HCT116 (cell line): ENCODE data around the gene SYNJ2. TPM values are rescaled to one million over a fixed set of nuclear protein-coding genes. Genes with fewer than 3 reads are reported as not detected.

Source experiments
- ATAC-seq: fragments of 200-7000 bp; cut with Tn5 transposase; 2 replicates; pipeline ENCODE4 v1.9.1; 2020; ENCODE audit warnings: mild to moderate bottlenecking, moderate library complexity
- BruUV-seq: library from RNA; stranded (reverse); fragments of 400-500 nt; replicated peaks from 2 replicates; lab custom pipeline; 2021; lab: Mats Ljungman, UMichigan
- CTCF ChIA-PET: fragments of 300-600 bp; sonication (Branson Sonifier 250); formaldehyde crosslinking; loops from one replicate; lab custom pipeline; 2021; ENCODE audit warnings: antibody characterized with exemption; lab: Charles Lee
- POLR2A ChIA-PET: fragments of 300-600, 350-600 bp; sonication (Branson Sonifier 250); formaldehyde crosslinking; loops from one replicate; lab custom pipeline; 2021; ENCODE audit warnings: antibody characterized with exemption; lab: Charles Lee
- RAD21 ChIA-PET, 2 experiments: fragments of 300-600 bp; sonication (Branson Sonifier 250); formaldehyde crosslinking; loops; one replicate each; lab custom pipeline; 2023; ENCODE audit warnings: low total read pairs in 2 of 2; ENCODE audit not compliant: uncharacterized antibody in 2 of 2, unreplicated experiment in 2 of 2, low non-redundant PET in 1 of 2; lab: Charles Lee
- DNase-seq: peaks from one replicate; pipeline ENCODE4 v3.0.0-alpha.2; 2010; ENCODE audit warnings: low read depth, low spot score
- H2AFZ ChIP-seq: fragments of 200-600 bp; shearing (Covaris generic), sonication (generic); 2 replicates; pipeline ENCODE4 v1.6.1; 2017; ENCODE audit warnings: low read depth, mixed run types, mixed read lengths, antibody characterized with exemption, low read length; ENCODE audit not compliant: poor library complexity, severe bottlenecking
- H3K27ac ChIP-seq: 2 replicates; pipeline ENCODE4 v1.5.1; 2012; ENCODE audit warnings: low read depth, low read length
- H3K27me3 ChIP-seq: fragments of 200-600 bp; sonication (generic); 2 replicates; pipeline ENCODE4 v1.6.1; 2016; ENCODE audit warnings: mixed run types, low read length, mixed read lengths; ENCODE audit not compliant: insufficient read depth
- H3K36me3 ChIP-seq, 2 experiments: fragments of 200-500 bp in 1 of 2; fragments of 200-600 bp in 1 of 2; sonication (Bioruptor generic) in 1 of 2; sonication (generic) in 1 of 2; 2 replicates each; pipeline versions ENCODE4 v1.5.1 to v1.6.1; 2014 to 2016; ENCODE audit warnings: low read length in 2 of 2, inconsistent platforms in 1 of 2, mixed read lengths in 1 of 2, mixed run types in 1 of 2; ENCODE audit not compliant: insufficient read depth in 2 of 2, control insufficient read depth in 1 of 2
- H3K4me1 ChIP-seq, 2 experiments: fragments of 200-600 bp in 1 of 2; sonication (generic) in 1 of 2; 2 replicates each; pipeline versions ENCODE4 v1.5.1 to v1.6.1; 2012 to 2017; ENCODE audit warnings: low read length in 2 of 2, inconsistent platforms in 1 of 2, mild to moderate bottlenecking in 1 of 2, mixed read lengths in 1 of 2, mixed run types in 1 of 2, moderate library complexity in 1 of 2; ENCODE audit not compliant: insufficient read depth in 2 of 2, control insufficient read depth in 1 of 2
- H3K4me2 ChIP-seq: fragments of 200-600 bp; sonication (generic); 2 replicates; pipeline ENCODE4 v1.6.1; 2017; ENCODE audit warnings: mixed run types, low read length, mixed read lengths
- H3K4me3 ChIP-seq, 2 experiments: fragments of 200-600 bp in 1 of 2; sonication (generic) in 1 of 2; replicated peaks in 1 of 2; 2 replicates each; pipeline ENCODE4 v1.5.1; 2011 to 2016; ENCODE audit warnings: low read length in 2 of 2, control low read depth in 1 of 2, low read depth in 1 of 2, mild to moderate bottlenecking in 1 of 2, mixed read lengths in 1 of 2, mixed run types in 1 of 2
- H3K79me2 ChIP-seq: fragments of 200-600 bp; sonication (generic); 2 replicates; pipeline ENCODE4 v1.6.1; 2017; ENCODE audit warnings: mild to moderate bottlenecking, mixed run types, low read length, moderate library complexity, mixed read lengths; ENCODE audit not compliant: insufficient read depth
- H3K9ac ChIP-seq: fragments of 200-600 bp; sonication (generic); 2 replicates; pipeline ENCODE4 v1.6.1; 2016; ENCODE audit warnings: low read length, mixed read lengths
- H3K9me2 ChIP-seq: fragments of 200-600 bp; sonication (generic), shearing (Covaris generic); 2 replicates; pipeline ENCODE4 v1.6.1; 2017; ENCODE audit warnings: mixed run types, mild to moderate bottlenecking, moderate library complexity; ENCODE audit not compliant: insufficient read depth
- H3K9me3 ChIP-seq, 2 experiments: fragments of 200-500 bp in 1 of 2; fragments of 200-600 bp in 1 of 2; sonication (Bioruptor generic) in 1 of 2; sonication (generic) in 1 of 2; 2 replicates each; pipeline ENCODE4 v1.6.1; 2014 to 2017; ENCODE audit warnings: low read length in 2 of 2, mixed read lengths in 2 of 2, inconsistent platforms in 1 of 2, low read depth in 1 of 2, mild to moderate bottlenecking in 1 of 2, mixed run types in 1 of 2, moderate library complexity in 1 of 2; ENCODE audit not compliant: control insufficient read depth in 1 of 2, insufficient read depth in 1 of 2
- H4K20me1 ChIP-seq: fragments of 200-600 bp; sonication (generic), shearing (Covaris generic); 2 replicates; pipeline ENCODE4 v1.6.1; 2017; ENCODE audit warnings: mixed run types, mild to moderate bottlenecking, moderate library complexity; ENCODE audit not compliant: insufficient read depth
- CBX3 ChIP-seq: IDR thresholded peaks from 2 replicates; pipeline ENCODE4 v1.6.1; 2012; ENCODE audit warnings: low read depth
- CEBPB ChIP-seq: IDR thresholded peaks from 2 replicates; pipeline ENCODE4 v1.6.1; 2012; ENCODE audit warnings: low read depth
- EGR1 ChIP-seq: IDR thresholded peaks from 2 replicates; pipeline ENCODE4 v1.6.1; 2012; ENCODE audit warnings: low read depth
- EZH2 ChIP-seq: fragments of 200-600 bp; sonication (generic); IDR thresholded peaks from 2 replicates; pipeline ENCODE4 v1.6.1; 2017; ENCODE audit warnings: antibody characterized with exemption, mixed run types
- EZH2phosphoT487 ChIP-seq: fragments of 200-600 bp; IDR thresholded peaks from 2 replicates; pipeline ENCODE4 v1.6.1; 2018; ENCODE audit warnings: antibody characterized with exemption, borderline replicate concordance
- FOSL1 ChIP-seq: IDR thresholded peaks from 2 replicates; pipeline ENCODE4 v1.6.1; 2012; ENCODE audit warnings: low read depth
- JUND ChIP-seq: IDR thresholded peaks from 2 replicates; pipeline ENCODE4 v1.6.1; 2012
- MAX ChIP-seq: IDR thresholded peaks from 2 replicates; pipeline ENCODE4 v1.6.1; 2012
- POLR2A ChIP-seq: IDR thresholded peaks from 2 replicates; pipeline ENCODE4 v1.7.0; 2011; ENCODE audit warnings: borderline replicate concordance; ENCODE audit not compliant: insufficient read depth, insufficient read length; ENCODE audit errors: extremely low read depth
- POLR2AphosphoS5 ChIP-seq: IDR thresholded peaks from 2 replicates; pipeline ENCODE4 v1.6.1; 2011; ENCODE audit warnings: mild to moderate bottlenecking, low read depth, low read length, moderate library complexity
- SIN3A ChIP-seq: IDR thresholded peaks from 2 replicates; pipeline ENCODE4 v1.6.1; 2012; ENCODE audit warnings: low read depth
- SP1 ChIP-seq: IDR thresholded peaks from 2 replicates; pipeline ENCODE4 v1.6.1; 2012; ENCODE audit warnings: low read depth
- SRF ChIP-seq: IDR thresholded peaks from 2 replicates; pipeline ENCODE4 v1.6.1; 2012; ENCODE audit warnings: low read depth
- TCF7L2 ChIP-seq: IDR thresholded peaks from 2 replicates; pipeline ENCODE4 v1.7.0; 2011; ENCODE audit warnings: borderline replicate concordance, inconsistent platforms; ENCODE audit not compliant: insufficient read depth, insufficient read length; ENCODE audit errors: extremely low read depth
- ZBTB33 ChIP-seq: IDR thresholded peaks from 2 replicates; pipeline ENCODE4 v1.6.1; 2011; ENCODE audit warnings: mild to moderate bottlenecking, low read length, moderate library complexity; ENCODE audit not compliant: insufficient replicate concordance; ENCODE audit errors: extremely low read depth
- ZNF274 ChIP-seq: fragments of 200-500 bp; sonication (Bioruptor generic); IDR thresholded peaks from 2 replicates; pipeline ENCODE4 v1.6.1; 2014; ENCODE audit warnings: mild to moderate bottlenecking, low read depth, low read length, inconsistent platforms
- intact Hi-C: fragments of 100-400 bp; cut with micrococcal nuclease; formaldehyde crosslinking; loops from 2 replicates; pipeline ENCODE4 v1.10.0; 2022
- total RNA-seq: library from RNA; stranded (reverse); gene quantifications from one replicate; pipeline ENCODE4 v1.2.1, GENCODE V29; 2021; ENCODE audit not compliant: unreplicated experiment
- TF ChIP-seq, protein P1 (sequence below): IDR thresholded peaks from 2 replicates; pipeline ENCODE4 v1.6.1; 2012; ENCODE audit warnings: low read depth

The SYNJ2 gene
- total RNA-seq, 1 experiment from 2014 or later = 23.9 TPM

DNA sequence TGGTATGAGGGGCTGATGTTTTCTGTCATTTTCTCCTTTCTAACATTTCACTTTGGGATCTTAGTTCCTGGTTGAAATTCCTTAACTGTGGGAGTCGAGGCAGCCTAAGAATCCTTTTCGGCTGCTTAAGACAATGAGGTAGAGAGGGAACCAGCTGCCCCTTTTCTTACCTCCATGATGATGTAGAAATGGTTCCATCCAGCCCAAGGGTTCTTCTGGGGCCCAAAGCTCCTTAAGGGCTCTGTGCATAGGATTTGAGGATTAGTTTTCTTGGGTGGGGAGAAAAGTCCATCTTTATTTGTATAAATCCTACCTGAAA is 33.5 kb downstream of the SYNJ2 start:
- H3K4me1 ChIP-seq = no peaks in the 10 kb centered on the region; a peak in 2 of 4 replicates
- H3K9ac ChIP-seq = no peak overlapping the region
- no peak overlapping the region for H3K4me3 ChIP-seq
- intact Hi-C loops = no loop called here
- POLR2A ChIA-PET = no interaction called here
- ATAC-seq (no peak), DNase-seq (no peak)
- H3K4me2 ChIP-seq = no peak overlapping the region
- CTCF ChIA-PET = interaction anchor here (1.0 kb wide), 1 partner anchor 57 kb away, joined by 3 read pairs; no protein-coding TSS in a partner anchor
- peaks cover 44% of the 10 kb centered on the region for H3K79me2 ChIP-seq
- RAD21 ChIA-PET = no interaction called here
- BruUV-seq = no TSS peak
- H3K27ac ChIP-seq = no peak overlapping the region
- H3K27me3 ChIP-seq = no peaks in the 10 kb centered on the region
- no peak overlapping the region for H2AFZ ChIP-seq
- H3K9me2 ChIP-seq = no peaks in the 10 kb centered on the region
- H3K9me3 ChIP-seq = no peaks in the 10 kb centered on the region
- H4K20me1 ChIP-seq = no peaks in the 10 kb centered on the region
- TF ChIP-seq ZBTB33 = no peak
- no peak for TF ChIP-seq EZH2phosphoT487
- TF ChIP-seq EZH2 = no peak
- TF ChIP-seq, protein P1, sequence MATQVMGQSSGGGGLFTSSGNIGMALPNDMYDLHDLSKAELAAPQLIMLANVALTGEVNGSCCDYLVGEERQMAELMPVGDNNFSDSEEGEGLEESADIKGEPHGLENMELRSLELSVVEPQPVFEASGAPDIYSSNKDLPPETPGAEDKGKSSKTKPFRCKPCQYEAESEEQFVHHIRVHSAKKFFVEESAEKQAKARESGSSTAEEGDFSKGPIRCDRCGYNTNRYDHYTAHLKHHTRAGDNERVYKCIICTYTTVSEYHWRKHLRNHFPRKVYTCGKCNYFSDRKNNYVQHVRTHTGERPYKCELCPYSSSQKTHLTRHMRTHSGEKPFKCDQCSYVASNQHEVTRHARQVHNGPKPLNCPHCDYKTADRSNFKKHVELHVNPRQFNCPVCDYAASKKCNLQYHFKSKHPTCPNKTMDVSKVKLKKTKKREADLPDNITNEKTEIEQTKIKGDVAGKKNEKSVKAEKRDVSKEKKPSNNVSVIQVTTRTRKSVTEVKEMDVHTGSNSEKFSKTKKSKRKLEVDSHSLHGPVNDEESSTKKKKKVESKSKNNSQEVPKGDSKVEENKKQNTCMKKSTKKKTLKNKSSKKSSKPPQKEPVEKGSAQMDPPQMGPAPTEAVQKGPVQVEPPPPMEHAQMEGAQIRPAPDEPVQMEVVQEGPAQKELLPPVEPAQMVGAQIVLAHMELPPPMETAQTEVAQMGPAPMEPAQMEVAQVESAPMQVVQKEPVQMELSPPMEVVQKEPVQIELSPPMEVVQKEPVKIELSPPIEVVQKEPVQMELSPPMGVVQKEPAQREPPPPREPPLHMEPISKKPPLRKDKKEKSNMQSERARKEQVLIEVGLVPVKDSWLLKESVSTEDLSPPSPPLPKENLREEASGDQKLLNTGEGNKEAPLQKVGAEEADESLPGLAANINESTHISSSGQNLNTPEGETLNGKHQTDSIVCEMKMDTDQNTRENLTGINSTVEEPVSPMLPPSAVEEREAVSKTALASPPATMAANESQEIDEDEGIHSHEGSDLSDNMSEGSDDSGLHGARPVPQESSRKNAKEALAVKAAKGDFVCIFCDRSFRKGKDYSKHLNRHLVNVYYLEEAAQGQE = no peak
- no peak for TF ChIP-seq MAX
- no peak for TF ChIP-seq CEBPB
- no peak for TF ChIP-seq FOSL1
- TF ChIP-seq SRF = no peak
- TF ChIP-seq CBX3 = no peak
- TF ChIP-seq POLR2AphosphoS5 = no peak
- no peak for TF ChIP-seq EGR1
- TF ChIP-seq JUND = no peak
- no peak for TF ChIP-seq SP1
- no peak for TF ChIP-seq TCF7L2
- TF ChIP-seq SIN3A = no peak
- TF ChIP-seq POLR2A = no peak
- no peak for TF ChIP-seq ZNF274
- peaks cover 0 to 12% of the 10 kb centered on the region in 2 experiments; a peak in 1 of 4 replicates for H3K36me3 ChIP-seq
